NCI-H2107 treated with DMSO at 0.1 percent for 48 hours (cell line): ENCODE results near the gene ARL5A.
"Not testable (repeated sequence)": the region's sequence is repeated elsewhere in the genome, so short reads cannot be mapped to it uniquely, and the experiment has no call there.

Experiments used
- DNase-seq: peaks from one replicate; lab custom pipeline; 2025; ENCODE audit not compliant: unreplicated experiment; lab: John Stamatoyannopoulos, UW

ARL5A gene

GRCh38 chr2:151796774-151797173, 31.4 kb downstream of the ARL5A start:
- DNase-seq: no peak

GRCh38 chr2:151795646-151796240, 32.5 kb downstream of the ARL5A start:
- no peak for DNase-seq

DNA sequence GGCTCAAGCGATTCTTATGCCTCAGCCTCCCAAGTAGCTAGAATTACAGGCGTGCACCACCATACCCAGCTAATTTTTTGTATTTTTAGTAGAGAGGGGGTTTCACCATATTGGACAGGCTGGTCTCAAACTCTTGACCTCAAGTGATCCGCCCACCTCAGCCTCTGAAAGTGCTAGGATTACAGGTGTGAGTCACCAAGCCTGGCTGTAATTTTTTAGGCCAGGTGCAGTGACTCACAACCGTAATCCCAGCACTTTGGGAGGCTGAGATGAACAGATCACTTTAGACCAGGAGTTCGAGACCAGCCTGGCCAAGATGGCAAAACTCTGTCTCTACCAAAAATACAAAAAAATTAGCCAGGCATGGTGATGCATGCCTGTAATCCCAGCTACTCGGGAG, 33.8 kb downstream of the ARL5A start:
- not testable (repeated sequence) for DNase-seq

GRCh38 chr2:151793123-151793522, 35.1 kb downstream of the ARL5A start:
- DNase-seq: no peak

GRCh38 chr2:151792589-151792988, 35.6 kb downstream of the ARL5A start:
- DNase-seq: no peak

DNA sequence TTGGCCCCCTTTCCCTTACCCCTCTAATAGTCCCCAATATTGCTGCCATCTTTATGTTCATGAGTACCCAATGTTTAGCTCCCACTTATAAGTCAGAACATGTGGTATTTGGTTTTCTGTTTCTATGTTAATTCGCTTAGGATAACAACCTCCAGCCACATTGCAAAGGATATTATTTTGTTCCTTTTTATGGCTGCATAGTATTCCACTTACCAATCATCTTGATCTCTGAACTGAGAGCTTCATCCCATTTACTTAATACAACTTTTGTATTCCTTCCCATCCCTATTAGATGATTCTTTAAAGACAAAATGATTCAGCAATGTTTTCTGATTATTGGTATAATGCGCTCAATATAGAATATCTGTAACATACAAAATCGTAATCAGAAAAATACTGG, 36.7 kb downstream of the ARL5A start:
- no peak for DNase-seq

- no peak for DNase-seq
Observed at GRCh38 chr2:151790689-151791088, 37.5 kb downstream of the ARL5A start.

DNA sequence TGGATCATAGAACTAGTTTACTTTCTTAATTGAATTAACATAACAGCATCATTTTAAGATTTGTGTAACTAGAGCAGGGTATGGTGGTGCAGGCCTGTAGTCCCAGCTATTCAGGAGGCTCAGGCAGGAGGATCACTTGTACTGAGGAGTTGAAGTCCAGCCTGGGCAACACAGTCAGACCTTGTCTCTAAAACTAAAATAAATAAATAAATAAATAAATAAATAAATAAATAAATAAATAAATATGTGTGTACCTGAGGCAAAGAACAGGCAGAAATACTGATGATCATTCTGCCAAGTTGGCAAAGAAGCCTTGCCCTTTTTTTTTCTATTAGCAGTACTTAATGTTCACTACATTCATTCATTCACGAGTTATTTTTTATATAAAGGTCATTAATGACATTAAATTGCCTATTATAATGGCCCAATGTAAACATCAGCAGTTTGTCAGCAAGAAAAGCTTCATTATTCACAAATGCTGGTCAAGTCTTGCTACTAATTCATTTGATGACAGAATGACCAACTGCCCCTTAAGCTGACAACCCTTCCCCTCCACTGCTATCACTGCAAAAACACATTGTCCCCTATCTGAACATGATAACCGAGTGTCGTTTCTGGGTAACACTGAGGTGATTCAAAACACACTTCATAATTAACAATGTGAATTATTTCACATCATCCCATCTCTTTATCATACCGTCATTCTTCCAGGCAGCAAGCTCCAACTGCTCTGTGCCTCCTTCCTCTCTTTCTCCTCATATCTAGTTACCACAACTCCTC, 39.0 kb downstream of the ARL5A start:
- no peak for DNase-seq

DNA sequence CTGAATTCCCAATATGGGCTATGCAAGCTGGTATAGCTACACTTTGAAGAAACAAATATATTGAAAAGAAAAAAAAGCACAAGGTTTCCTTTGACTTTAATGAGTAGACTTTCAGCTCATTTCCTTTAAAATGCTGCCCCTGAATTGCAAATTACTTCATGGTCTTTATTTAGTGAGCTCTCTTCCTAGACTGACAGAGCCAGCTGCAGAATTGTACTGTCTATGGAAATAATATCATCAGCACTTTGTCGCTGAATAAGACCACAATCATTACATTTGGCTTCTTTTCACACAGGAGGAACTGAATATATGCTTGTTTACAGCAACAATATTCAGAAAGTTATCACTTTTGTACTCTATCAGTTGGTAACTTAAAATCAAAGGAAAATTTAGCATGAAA, 41.7 kb downstream of the ARL5A start:
- no peak for DNase-seq

DNA sequence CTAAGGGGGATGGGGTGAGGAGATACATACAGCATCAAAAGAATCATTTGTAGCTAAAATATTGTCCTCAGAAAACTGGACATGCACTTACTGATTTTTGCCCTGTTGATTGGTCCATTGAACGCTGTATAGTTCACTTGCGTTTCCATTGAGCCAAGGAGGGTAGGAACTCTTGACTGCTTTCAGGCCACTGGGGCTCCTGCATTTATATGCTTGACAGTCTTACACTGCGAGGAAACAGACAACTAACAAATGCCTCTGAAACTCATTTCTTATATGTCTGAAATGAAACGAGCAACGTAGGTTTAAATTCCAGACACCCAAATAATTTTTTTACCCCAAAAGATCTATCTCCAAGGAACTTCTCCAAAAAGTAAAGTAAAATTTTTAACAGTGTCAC, 42.1 kb downstream of the ARL5A start:
- DNase-seq: no peak

DNA sequence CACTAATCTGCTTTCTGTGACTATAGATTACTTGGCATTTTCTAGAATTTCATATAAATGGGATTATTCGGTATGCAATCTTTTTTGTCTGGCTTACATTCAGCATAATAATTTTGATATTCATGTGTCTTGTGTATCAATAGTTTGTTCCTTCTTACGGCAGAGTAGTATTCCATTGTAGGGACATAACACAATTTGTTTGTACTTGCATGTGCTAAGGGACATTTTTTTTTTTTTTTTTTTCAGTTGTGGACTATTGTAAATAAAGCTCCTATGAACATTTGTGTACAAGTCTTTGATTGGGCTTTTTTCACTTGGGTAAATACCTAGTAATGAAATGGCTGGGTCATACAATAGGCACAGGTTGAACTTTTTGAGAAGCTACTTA, 45.1 kb downstream of the ARL5A start:
- DNase-seq: no peak

- no peak for DNase-seq
Observed at GRCh38 chr2:151782378-151783132, 45.7 kb downstream of the ARL5A start.

DNA sequence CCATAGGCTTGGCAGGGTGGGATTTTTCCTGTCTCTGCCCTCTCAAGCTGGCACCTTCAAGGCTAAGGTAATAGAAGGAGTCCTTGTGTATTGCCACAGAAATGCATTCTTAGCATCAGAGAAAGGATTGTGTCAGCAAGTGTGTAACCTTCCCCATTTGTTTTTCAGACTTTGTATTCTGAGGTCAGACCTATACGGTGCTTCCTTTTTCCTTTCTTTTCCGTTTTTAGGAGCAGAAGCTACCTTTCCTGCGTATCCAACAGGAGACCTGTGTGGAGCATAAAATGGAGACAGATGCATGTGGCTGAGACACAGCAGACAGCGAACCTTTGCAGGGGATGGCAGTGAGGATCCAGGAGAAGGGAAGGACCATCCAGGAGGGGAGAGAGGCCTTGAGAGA, 46.6 kb downstream of the ARL5A start:
- no peak for DNase-seq

DNA sequence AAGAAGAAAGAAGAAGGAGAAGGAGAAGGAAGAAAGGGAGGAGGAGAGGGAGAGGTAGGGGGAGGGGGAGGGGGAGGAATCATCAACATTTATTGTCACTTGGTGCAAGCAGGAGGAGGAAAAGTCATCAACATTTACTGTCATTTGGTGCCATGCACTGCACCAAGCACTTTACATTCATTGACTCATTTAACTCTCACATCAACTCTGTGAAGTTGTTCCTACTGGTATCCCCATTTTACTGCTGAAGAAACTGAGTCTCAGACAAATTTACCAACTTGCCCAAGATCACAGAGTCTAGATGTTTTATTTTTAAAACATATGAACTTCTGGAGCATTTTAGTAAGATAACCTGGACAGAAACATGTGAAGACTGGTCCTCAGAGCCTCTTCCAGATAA, 47.3 kb downstream of the ARL5A start:
- no peak for DNase-seq

- DNase-seq: no peak
Observed at GRCh38 chr2:151777935-151778334, 50.3 kb downstream of the ARL5A start.

DNA sequence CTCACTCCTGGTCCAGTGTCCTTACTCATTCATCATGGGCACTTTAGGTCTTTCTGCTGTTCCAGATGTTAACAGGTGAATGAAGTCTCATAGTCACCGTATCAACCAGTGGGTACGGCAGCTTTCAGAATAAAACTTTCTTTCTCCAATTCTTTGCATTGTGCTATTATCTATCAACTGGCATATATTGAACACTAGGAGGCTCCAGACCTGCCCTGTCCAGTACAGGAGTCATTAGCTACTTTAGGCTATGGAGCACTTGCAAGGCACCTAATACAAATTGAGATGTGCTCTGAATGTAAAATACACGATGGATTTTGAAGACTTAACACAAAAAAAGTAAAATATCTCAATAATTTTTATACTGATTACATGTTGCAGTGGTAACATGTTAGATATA, 50.7 kb downstream of the ARL5A start:
- DNase-seq: no peak

DNA sequence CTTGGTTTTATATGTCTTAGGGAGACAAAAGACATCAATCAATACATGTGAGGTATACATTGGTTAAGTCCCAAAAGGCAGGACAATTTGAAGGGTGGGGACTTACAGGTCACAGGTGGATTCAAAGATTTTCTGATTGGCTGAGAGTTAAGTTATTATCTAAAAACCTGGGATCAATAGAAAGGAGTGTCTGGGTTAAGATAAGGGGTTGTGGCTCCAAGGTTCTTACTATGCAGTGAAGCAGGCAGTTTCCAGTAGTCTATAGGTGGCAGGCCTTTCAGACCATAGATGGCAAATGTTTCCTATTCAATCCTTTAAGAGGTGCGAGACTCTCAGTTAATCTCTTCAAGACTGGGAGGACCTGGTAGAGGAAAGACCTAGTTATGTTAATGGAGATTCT, 51.9 kb downstream of the ARL5A start:
- no peak for DNase-seq

- DNase-seq: no peak
Observed at GRCh38 chr2:151775057-151775740, 53.0 kb downstream of the ARL5A start.

GRCh38 chr2:151774506-151774905, 53.7 kb downstream of the ARL5A start:
- DNase-seq: no peak

GRCh38 chr2:151771599-151772358, 56.4 kb downstream of the ARL5A start:
- no peak for DNase-seq

GRCh38 chr2:151770995-151771394, 57.2 kb downstream of the ARL5A start:
- DNase-seq: no peak
